Measurements from ENCODE around the gene TMEM14A. TPM values are rescaled to one million over a fixed set of nuclear protein-coding genes. Genes with fewer than 3 reads are reported as not detected.

The TMEM14A gene
- total RNA-seq, 2 donors from 2014 or later = 16.5 to 27.1 TPM

GRCh38 chr6:52725535-52726192 lies 54.8 kb downstream of the TMEM14A start:
- Histone ChIP-seq H3K36me3 (no peaks in the 10 kb centered on the region), H3K27ac (peak overlapping the region; percentile 45 to 63), H3K4me1 (ENCODE audit: control insufficient read depth in 1 of 2, low read depth in 2 of 2) (peaks cover 6 to 66% of the 10 kb centered on the region in 2 donors), H3K4me3 (no peak overlapping the region), H3K9me3 (no peaks in the 10 kb centered on the region), H3K27me3 (replicated peaks; ENCODE audit: insufficient read depth) (no peaks in the 10 kb centered on the region)
- TF ChIP-seq CTCF (IDR thresholded peaks at IDR 0.05) = no peak
- ATAC-seq (ENCODE audit: insufficient number of reproducible peaks, low FRiP score, low read depth) = no peak
- DNase-seq (ENCODE audit: low spot score) = no peak

- Histone ChIP-seq H3K27ac (peak overlapping the region in 1 of 2 donors; percentile 8), H3K36me3 (no peaks in the 10 kb centered on the region), H3K4me3 (no peak overlapping the region), H3K4me1 (ENCODE audit: control insufficient read depth in 1 of 2, low read depth in 2 of 2) (peaks cover 6 to 66% of the 10 kb centered on the region in 2 donors), H3K9me3 (no peaks in the 10 kb centered on the region), H3K27me3 (replicated peaks; ENCODE audit: insufficient read depth) (no peaks in the 10 kb centered on the region)
- TF ChIP-seq CTCF (IDR thresholded peaks at IDR 0.05) = no peak
- no peak for DNase-seq (ENCODE audit: low spot score)
- no peak for ATAC-seq (ENCODE audit: insufficient number of reproducible peaks, low FRiP score, low read depth)
These were observed 55.3 kb downstream of the TMEM14A start for GRCh38 chr6:52726193-52726542.

GRCh38 chr6:52726741-52727535 lies 56.0 kb downstream of the TMEM14A start:
- Histone ChIP-seq H3K27ac (peak overlapping the region in 1 of 2 donors; percentile 8), H3K4me3 (no peak overlapping the region), H3K27me3 (replicated peaks; ENCODE audit: insufficient read depth) (no peaks in the 10 kb centered on the region), H3K4me1 (ENCODE audit: control insufficient read depth in 1 of 2, low read depth in 2 of 2) (peaks cover 6 to 64% of the 10 kb centered on the region in 2 donors), H3K9me3 (no peaks in the 10 kb centered on the region), H3K36me3 (no peaks in the 10 kb centered on the region)
- ATAC-seq (ENCODE audit: insufficient number of reproducible peaks, low FRiP score, low read depth) (no peak), DNase-seq (ENCODE audit: low spot score) (no peak)
- TF ChIP-seq CTCF (IDR thresholded peaks at IDR 0.05) = no peak

- H3K4me1 ChIP-seq (ENCODE audit: control insufficient read depth in 1 of 2, low read depth in 2 of 2) = peaks cover 6 to 54% of the 10 kb centered on the region in 2 donors
- H3K36me3 ChIP-seq = no peaks in the 10 kb centered on the region
- no peaks in the 10 kb centered on the region for H3K9me3 ChIP-seq
- H3K4me3 ChIP-seq = no peak overlapping the region
- no peak for TF ChIP-seq CTCF (IDR thresholded peaks at IDR 0.05)
- ATAC-seq (ENCODE audit: insufficient number of reproducible peaks, low FRiP score, low read depth) (no peak), DNase-seq (ENCODE audit: low spot score) (no peak)
- H3K27ac ChIP-seq = peak overlapping the region; percentile 46 to 70
- no peaks in the 10 kb centered on the region for H3K27me3 ChIP-seq (replicated peaks; ENCODE audit: insufficient read depth)
These were observed 57.0 kb downstream of the TMEM14A start for GRCh38 chr6:52727908-52728307.

- H3K36me3 ChIP-seq = no peaks in the 10 kb centered on the region
- H3K27me3 ChIP-seq (replicated peaks; ENCODE audit: insufficient read depth) = no peaks in the 10 kb centered on the region
- peaks cover 5 to 52% of the 10 kb centered on the region in 2 donors for H3K4me1 ChIP-seq (ENCODE audit: control insufficient read depth in 1 of 2, low read depth in 2 of 2)
- H3K9me3 ChIP-seq = no peaks in the 10 kb centered on the region
- no peak for TF ChIP-seq CTCF (IDR thresholded peaks at IDR 0.05)
- DNase-seq (ENCODE audit: low spot score) = no peak
- ATAC-seq (ENCODE audit: insufficient number of reproducible peaks, low FRiP score, low read depth) = no peak
- H3K4me3 ChIP-seq = no peak overlapping the region
- H3K27ac ChIP-seq = peak overlapping the region; percentile 46 to 70
These were observed 57.5 kb downstream of the TMEM14A start for GRCh38 chr6:52728394-52728793.

All from thoracic aorta (tissue), 2 donors.